T-cell (primary cell): ENCODE results near the gene PPP2R3B. TPM values are rescaled to one million over a fixed set of nuclear protein-coding genes. Genes with fewer than 3 reads are reported as not detected.
A peak's percentile ranks its signal among the peaks of the same experiment; 100 is the strongest.

Source experiments
- ATAC-seq, 4 experiments: fragments of 200-7000 bp in 3 of 4; fragments of 150-1000 bp in 1 of 4; cut with Tn5 transposase; replicated peaks in 1 of 4; 1 replicate in 3 of 4; 2 replicates in 1 of 4; pipeline ENCODE4 v1.10.0; 2021; ENCODE audit warnings: moderate library complexity in 3 of 4, mild to moderate bottlenecking in 2 of 4, moderate number of reproducible peaks in 1 of 4
- CTCF ChIA-PET, 2 donors: fragments of 300-600 bp; sonication (Branson Sonifier 250); formaldehyde crosslinking; loops; one replicate each; lab custom pipeline; 2022; ENCODE audit warnings: antibody characterized with exemption in 2 of 2; lab: Charles Lee
- POLR2A ChIA-PET, 2 donors: fragments of 300-600 bp; sonication (Branson Sonifier 250); formaldehyde crosslinking; loops; one replicate each; lab custom pipeline; 2022; ENCODE audit warnings: antibody characterized with exemption in 2 of 2; lab: Charles Lee
- DNase-seq, 35 experiments: peaks; one replicate each; pipeline versions ENCODE4 v3.0.0 to v3.0.0-alpha.2; 2013 to 2023
- H3K27ac ChIP-seq: one replicate; pipeline ENCODE4 v1.5.1; 2013; ENCODE audit warnings: low read length
- H3K27me3 ChIP-seq, 2 experiments: replicated peaks in 1 of 2; 1 replicate in 1 of 2; 2 replicates in 1 of 2; pipeline versions ENCODE4 v1.6.1 to v1.7.0; 2013; ENCODE audit warnings: low read length in 1 of 2, mixed read lengths in 1 of 2; ENCODE audit not compliant: control insufficient read depth in 2 of 2, insufficient read depth in 2 of 2; ENCODE audit errors: extremely low read depth in 1 of 2
- H3K36me3 ChIP-seq, 2 donors: 1 replicate in 1 of 2; 2 replicates in 1 of 2; pipeline versions ENCODE4 v1.6.1 to v1.7.0; 2013; ENCODE audit warnings: low read length in 1 of 2; ENCODE audit not compliant: control insufficient read depth in 2 of 2, insufficient read depth in 1 of 2; ENCODE audit errors: extremely low read depth in 1 of 2
- H3K4me1 ChIP-seq, 2 experiments: 1 replicate in 1 of 2; 2 replicates in 1 of 2; pipeline versions ENCODE4 v1.6.1 to v1.7.0; 2013; ENCODE audit warnings: low read length in 2 of 2, mixed read lengths in 1 of 2; ENCODE audit not compliant: insufficient read depth in 2 of 2, control insufficient read depth in 1 of 2; ENCODE audit errors: extremely low read depth in 1 of 2
- H3K4me3 ChIP-seq, 2 donors: 1 replicate in 1 of 2; 2 replicates in 1 of 2; pipeline versions ENCODE4 v1.5.1 to v1.7.0; 2013; ENCODE audit warnings: mild to moderate bottlenecking in 2 of 2, low read length in 1 of 2, moderate library complexity in 1 of 2; ENCODE audit not compliant: control insufficient read depth in 1 of 2; ENCODE audit errors: extremely low read depth in 1 of 2
- H3K9me3 ChIP-seq: 2 replicates; pipeline ENCODE4 v1.7.0; 2013
- H3K27ac Mint-ChIP-seq, 2 donors: one replicate each; pipeline ENCODE4 v1.8.0; 2020 to 2021; ENCODE audit warnings: mild to moderate bottlenecking in 2 of 2, mixed read lengths in 2 of 2
- H3K27me3 Mint-ChIP-seq, 2 donors: one replicate each; pipeline ENCODE4 v1.8.0; 2021 to 2022; ENCODE audit warnings: mixed read lengths in 2 of 2
- H3K36me3 Mint-ChIP-seq: one replicate; pipeline ENCODE4 v1.8.0; 2021; ENCODE audit warnings: mixed read lengths
- H3K4me1 Mint-ChIP-seq, 3 donors: one replicate each; pipeline ENCODE4 v1.8.0; 2020 to 2022; ENCODE audit warnings: mixed read lengths in 3 of 3, mild to moderate bottlenecking in 1 of 3
- H3K4me3 Mint-ChIP-seq, 3 donors: one replicate each; pipeline ENCODE4 v1.8.0; 2020 to 2022; ENCODE audit warnings: mild to moderate bottlenecking in 3 of 3, mixed read lengths in 3 of 3, moderate library complexity in 3 of 3
- H3K9me3 Mint-ChIP-seq, 3 donors: one replicate each; pipeline ENCODE4 v1.8.0; 2020 to 2022; ENCODE audit warnings: mixed read lengths in 3 of 3
- WGBS: methylation state at CpG from one replicate; pipeline ENCODE4 v1.1.5; 2013; ENCODE audit warnings: missing lambda C conversion rate; ENCODE audit not compliant: insufficient coverage; 5-methylcytosine and 5-hydroxymethylcytosine counted together
- total RNA-seq, 35 experiments: library from RNA in 6 of 35; stranded (reverse) in 6 of 35; fragments of 120-200 nt in 1 of 35; gene quantifications; one replicate each; pipeline versions ENCODE4 v1.2.1 to v1.2.4 and lab custom pipeline; 2013 to 2026

Gene PPP2R3B
- total RNA-seq, 5 donors from 2014 or later (not counting 1 experiment from before 2014, with no cell fraction given), result 30.5 to 56.5 (median 46.6) TPM

DNA sequence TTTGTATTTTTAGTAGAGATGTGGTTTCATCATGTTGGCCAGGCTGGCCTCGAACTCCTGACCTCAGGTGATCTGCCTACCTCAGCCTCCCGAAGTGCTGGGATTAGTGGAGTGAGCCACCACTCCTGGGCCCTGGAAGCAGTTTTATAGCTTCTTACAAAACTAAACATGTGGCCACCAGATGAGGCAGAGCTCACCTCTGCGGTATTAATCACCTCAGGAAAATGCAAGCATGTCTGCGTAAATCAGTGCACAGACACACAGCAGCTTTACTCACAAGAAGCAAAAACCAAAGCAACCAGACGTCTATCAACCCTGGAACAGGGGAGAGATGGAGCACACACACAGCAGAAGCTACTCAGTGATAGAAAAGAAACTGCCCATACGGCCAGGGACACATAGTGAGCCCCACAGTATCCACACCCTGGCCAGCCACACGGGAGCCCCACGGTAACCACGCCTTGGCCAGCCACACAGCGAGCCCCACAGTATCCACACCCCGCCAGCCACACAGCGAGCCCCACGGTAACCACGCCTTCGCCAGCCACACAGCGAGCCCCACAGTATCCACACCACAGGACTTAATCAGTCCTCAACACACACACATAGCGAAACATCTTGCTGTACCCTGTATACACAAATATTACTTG lies 30.2 kb downstream of the PPP2R3B start:
- POLR2A ChIA-PET, result no interaction called here
- 64% methylated on average over 12 of the region's 17 CpGs for WGBS
- no peaks in the 10 kb centered on the region for H3K27me3 Mint-ChIP-seq
- Histone ChIP-seq H3K4me1 (peaks cover 0 to 21% of the 10 kb centered on the region in 2 experiments), H3K36me3 (peaks cover 0 to 10% of the 10 kb centered on the region in 2 donors), H3K4me3 (no peak overlapping the region), H3K9me3 (no peaks in the 10 kb centered on the region), H3K27ac (peak overlapping the region; percentile 62), H3K27me3 (no peaks in the 10 kb centered on the region)
- H3K36me3 Mint-ChIP-seq, result peaks cover 50% of the 10 kb centered on the region
- peak overlapping the region in 2 of 3 donors; percentile 8 to 69 for H3K4me3 Mint-ChIP-seq
- no peak for ATAC-seq
- DNase-seq, result no peak
- peaks cover 0 to 13% (median 3%) of the 10 kb centered on the region in 3 donors for H3K9me3 Mint-ChIP-seq
- CTCF ChIA-PET, result no interaction called here
- H3K4me1 Mint-ChIP-seq, result peaks cover 26 to 29% (median 27%) of the 10 kb centered on the region in 3 donors
- H3K27ac Mint-ChIP-seq, result peak overlapping the region; percentile 89 to 95

DNA sequence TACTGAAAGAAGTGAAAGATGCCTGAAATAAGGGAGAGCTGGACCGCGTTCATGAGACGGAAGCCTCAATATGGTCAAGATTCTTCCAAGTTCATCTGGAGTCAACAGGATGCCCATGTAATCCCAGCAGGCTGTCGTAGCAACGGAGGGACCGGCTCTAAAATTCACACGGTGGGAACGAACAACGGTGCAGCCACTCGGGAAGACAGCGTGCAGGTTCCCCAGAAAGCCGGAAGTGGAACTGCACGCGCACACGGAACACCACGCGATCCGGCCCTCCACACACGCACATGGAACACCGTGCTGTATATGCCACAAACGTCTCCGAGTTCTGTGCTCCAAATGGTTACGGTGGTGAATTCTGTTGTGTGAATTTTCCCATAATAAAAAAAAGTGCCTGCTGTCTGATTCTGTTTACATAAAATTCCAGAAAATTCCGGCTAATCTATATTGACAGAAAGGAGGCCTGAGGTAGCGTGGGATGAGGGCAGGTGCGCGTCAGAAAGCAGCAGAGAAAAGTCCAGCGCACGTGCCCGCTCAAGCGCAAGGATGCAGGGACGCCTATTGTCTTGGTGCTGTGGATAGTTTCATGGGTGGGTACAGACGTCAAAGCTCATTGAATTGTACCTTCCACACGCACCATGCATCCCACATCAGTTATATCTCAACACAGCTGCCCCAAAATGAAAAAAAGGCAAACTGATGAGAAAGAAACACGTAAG lies 31.2 kb downstream of the PPP2R3B start:
- CTCF ChIA-PET, result no interaction called here
- no peaks in the 10 kb centered on the region for H3K9me3 ChIP-seq
- POLR2A ChIA-PET, result no interaction called here
- H3K4me3 ChIP-seq, result no peak overlapping the region
- H3K27me3 ChIP-seq, result no peaks in the 10 kb centered on the region
- H3K27ac ChIP-seq, result no peak overlapping the region
- WGBS, result 94% methylated on average over 31 of the region's 35 CpGs
- peaks cover 0 to 13% (median 3%) of the 10 kb centered on the region in 3 donors for H3K9me3 Mint-ChIP-seq
- no peak overlapping the region for H3K4me3 Mint-ChIP-seq
- DNase-seq, result no peak
- peaks cover 0 to 21% of the 10 kb centered on the region in 2 experiments for H3K4me1 ChIP-seq
- H3K27me3 Mint-ChIP-seq, result no peaks in the 10 kb centered on the region
- H3K27ac Mint-ChIP-seq, result peak overlapping the region; percentile 22 to 36
- peaks cover 0 to 2% of the 10 kb centered on the region in 2 donors for H3K36me3 ChIP-seq
- ATAC-seq, result no peak
- H3K36me3 Mint-ChIP-seq, result peaks cover 42% of the 10 kb centered on the region
- H3K4me1 Mint-ChIP-seq, result peaks cover 26 to 29% (median 27%) of the 10 kb centered on the region in 3 donors

DNA sequence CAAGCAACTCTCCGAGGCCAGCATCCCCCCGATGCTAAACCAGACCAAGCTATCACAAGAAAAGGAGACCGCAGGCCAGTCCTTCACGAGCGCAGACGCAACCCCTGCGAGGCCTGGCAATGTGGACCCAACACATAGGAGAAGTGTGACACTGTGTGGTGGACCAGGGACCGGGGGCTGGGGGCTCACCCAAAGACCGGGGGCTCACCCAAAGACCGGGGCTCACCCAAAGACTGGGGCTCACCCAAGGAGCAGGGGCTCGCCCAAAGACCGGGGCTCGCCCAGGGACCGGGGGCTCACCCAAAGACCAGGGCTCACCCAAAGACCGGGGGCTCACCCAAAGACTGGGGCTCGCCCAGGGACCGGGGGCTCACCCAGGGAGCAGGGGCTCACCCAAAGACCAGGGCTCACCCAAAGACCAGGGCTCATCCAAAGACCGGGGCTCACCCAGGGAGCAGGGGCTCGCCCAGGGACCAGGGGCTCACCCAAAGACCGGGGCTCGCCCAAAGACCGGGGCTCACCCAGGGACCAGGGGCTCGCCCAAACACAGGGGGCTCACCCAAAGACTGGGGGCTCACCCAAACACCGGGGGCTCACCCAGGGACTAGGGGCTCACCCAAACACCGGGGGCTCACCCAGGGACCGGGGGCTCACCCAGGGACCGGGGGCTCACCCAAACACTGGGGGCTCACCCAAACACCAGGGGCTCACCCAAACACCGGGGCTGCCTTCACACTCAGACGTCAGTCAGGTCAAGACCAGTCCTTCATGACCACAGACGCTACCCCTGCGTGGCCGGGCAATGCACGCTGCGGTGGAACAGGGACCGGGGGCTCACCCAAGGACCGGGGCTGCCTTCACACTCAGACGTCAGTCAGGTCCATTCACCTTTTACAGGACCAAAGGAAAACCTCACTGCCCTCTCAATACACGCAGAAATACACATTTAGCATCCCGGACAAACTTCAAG lies 32.9 kb downstream of the PPP2R3B start:
- ChIA-PET CTCF (no interaction called here), POLR2A (no interaction called here)
- Histone ChIP-seq H3K4me3 (no peak overlapping the region), H3K36me3 (peaks cover 0 to 2% of the 10 kb centered on the region in 2 donors), H3K4me1 (peaks cover 0 to 21% of the 10 kb centered on the region in 2 experiments), H3K27ac (no peak overlapping the region), H3K9me3 (no peaks in the 10 kb centered on the region), H3K27me3 (no peaks in the 10 kb centered on the region)
- 92% methylated on average over 27 of the region's 39 CpGs for WGBS
- Mint-ChIP-seq H3K36me3 (peaks cover 40% of the 10 kb centered on the region), H3K27me3 (no peaks in the 10 kb centered on the region), H3K27ac (no peak overlapping the region), H3K4me1 (peaks cover 27 to 31% (median 29%) of the 10 kb centered on the region in 3 donors), H3K9me3 (peaks cover 0 to 6% (median 0%) of the 10 kb centered on the region in 3 donors), H3K4me3 (no peak overlapping the region)
- no peak for ATAC-seq
- DNase-seq, result no peak

DNA sequence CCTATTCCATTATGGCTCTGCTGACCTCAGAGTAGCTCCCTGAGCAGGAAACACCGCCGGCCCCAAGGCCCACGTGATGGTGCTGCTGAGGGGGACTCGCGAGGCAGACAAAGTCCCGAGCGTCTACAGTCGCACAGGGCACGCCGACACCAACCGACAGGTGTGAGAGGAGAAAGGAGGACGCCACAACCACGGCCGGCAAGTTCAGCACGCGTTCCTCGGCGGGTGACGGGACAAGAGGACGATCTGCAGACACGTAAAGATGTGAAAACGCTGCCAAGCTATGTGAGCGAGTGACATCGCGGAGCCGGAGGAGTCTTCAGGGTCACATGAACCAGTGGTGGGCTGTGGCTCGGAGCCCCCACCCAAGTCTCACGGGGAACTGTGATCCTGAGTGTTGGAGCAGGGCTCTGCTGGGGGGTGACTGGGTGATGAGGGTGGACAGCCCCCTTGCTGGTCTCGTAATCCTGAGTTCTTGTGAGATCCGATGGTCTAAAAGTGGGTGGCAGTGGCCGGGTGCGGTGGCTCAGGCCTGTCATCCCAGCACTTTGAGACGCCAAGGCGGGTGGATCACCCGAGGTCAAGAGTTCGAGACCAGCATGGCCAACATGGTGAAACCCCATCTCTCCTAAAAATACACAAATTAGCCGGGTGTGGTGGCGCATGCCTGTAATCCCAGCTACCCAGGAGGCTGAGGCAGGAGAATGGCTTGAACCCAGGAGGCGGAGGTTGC lies 34.0 kb downstream of the PPP2R3B start:
- WGBS, result 95% methylated on average over 32 of the region's 39 CpGs
- no peak overlapping the region for H3K27ac Mint-ChIP-seq

DNA sequence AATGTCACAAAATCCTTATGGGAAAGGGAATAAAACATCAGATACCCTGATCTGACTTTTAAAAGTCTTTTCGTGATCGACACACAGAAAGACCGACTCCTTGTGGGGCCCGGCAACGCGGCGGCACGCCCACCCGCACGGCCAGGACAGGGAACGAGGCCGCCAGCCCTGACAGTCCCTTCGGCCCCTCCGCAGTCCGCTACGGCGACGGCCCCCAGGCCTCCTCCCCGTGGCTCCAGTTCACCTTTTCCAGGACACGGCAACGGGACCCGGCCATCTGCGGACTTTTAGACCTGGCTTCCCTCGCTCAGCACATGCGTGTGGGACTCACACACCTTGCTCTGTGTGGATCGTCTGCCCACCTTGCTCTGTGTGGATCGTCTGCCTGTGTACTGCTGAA lies 34.5 kb downstream of the PPP2R3B start:
- H3K27me3 ChIP-seq, result no peaks in the 10 kb centered on the region
- no peak overlapping the region for H3K27ac ChIP-seq
- Mint-ChIP-seq H3K36me3 (peaks cover 37% of the 10 kb centered on the region), H3K9me3 (no peaks in the 10 kb centered on the region), H3K27me3 (no peaks in the 10 kb centered on the region), H3K4me3 (no peak overlapping the region), H3K27ac (no peak overlapping the region), H3K4me1 (peaks cover 18 to 23% (median 21%) of the 10 kb centered on the region in 3 donors)
- CTCF ChIA-PET, result no interaction called here
- 98% methylated on average over 26 of the region's 27 CpGs for WGBS
- no peak for ATAC-seq
- peaks cover 0 to 10% of the 10 kb centered on the region in 2 experiments for H3K4me1 ChIP-seq
- no peak overlapping the region for H3K4me3 ChIP-seq
- POLR2A ChIA-PET, result no interaction called here
- no peaks in the 10 kb centered on the region for H3K9me3 ChIP-seq
- peaks cover 1 to 4% of the 10 kb centered on the region in 2 donors for H3K36me3 ChIP-seq
- no peak for DNase-seq

More for the DNA sequence above, 34.0 kb downstream of the PPP2R3B start:
- H3K4me1 ChIP-seq, result peaks cover 0 to 13% of the 10 kb centered on the region in 2 experiments
- no peaks in the 10 kb centered on the region for H3K9me3 ChIP-seq
- Mint-ChIP-seq H3K4me3 (no peak overlapping the region), H3K36me3 (peaks cover 42% of the 10 kb centered on the region), H3K9me3 (peaks cover 0 to 5% (median 0%) of the 10 kb centered on the region in 3 donors), H3K4me1 (peaks cover 24 to 28% (median 27%) of the 10 kb centered on the region in 3 donors), H3K27me3 (no peaks in the 10 kb centered on the region)
- CTCF ChIA-PET, result no interaction called here
- peaks cover 0 to 4% of the 10 kb centered on the region in 2 donors for H3K36me3 ChIP-seq
- H3K4me3 ChIP-seq, result no peak overlapping the region
- DNase-seq (no peak), ATAC-seq (no peak)
- no peaks in the 10 kb centered on the region for H3K27me3 ChIP-seq
- no peak overlapping the region for H3K27ac ChIP-seq
- POLR2A ChIA-PET, result no interaction called here
